ENCODE data around the gene CHN2. TPM values are rescaled to one million over a fixed set of nuclear protein-coding genes. Genes with fewer than 3 reads are reported as not detected.

Gene CHN2
- total RNA-seq, 1 experiment from 2014 or later, result 2.1 TPM

- Histone ChIP-seq H3K4me3 (replicated peaks in 1 of 2; ENCODE audit: low read depth in 1 of 2, low read length in 2 of 2) (no peak overlapping the region), H3K27me3 (ENCODE audit: insufficient read depth, low read length) (no peaks in the 10 kb centered on the region), H4K20me1 (ENCODE audit: insufficient read depth) (no peaks in the 10 kb centered on the region), H3K79me2 (ENCODE audit: insufficient read depth, low read length) (no peaks in the 10 kb centered on the region), H2AFZ (ENCODE audit: low read depth, low read length, poor library complexity, severe bottlenecking) (no peak overlapping the region), H3K9me3 (ENCODE audit: control insufficient read depth in 1 of 2, insufficient read depth in 1 of 2, low read depth in 1 of 2, low read length in 2 of 2) (no peaks in the 10 kb centered on the region), H3K36me3 (ENCODE audit: control insufficient read depth in 1 of 2, insufficient read depth in 2 of 2, low read length in 2 of 2) (no peaks in the 10 kb centered on the region), H3K4me2 (ENCODE audit: low read length) (no peak overlapping the region), H3K4me1 (ENCODE audit: control insufficient read depth in 1 of 2, insufficient read depth in 2 of 2, low read length in 2 of 2) (peaks cover 0 to 8% of the 10 kb centered on the region in 2 experiments; a peak in 1 of 4 replicates), H3K27ac (ENCODE audit: low read depth, low read length) (no peak overlapping the region), H3K9me2 (ENCODE audit: insufficient read depth) (no peaks in the 10 kb centered on the region), H3K9ac (ENCODE audit: low read length) (no peak overlapping the region)
- CTCF ChIA-PET, result interaction anchor here (1.0 kb wide), 1 partner anchor 416 kb away, joined by 3 read pairs; no protein-coding TSS in a partner anchor
- no peak for TF ChIP-seq SIN3A (IDR thresholded peaks at IDR 0.05; ENCODE audit: low read depth)
- TF ChIP-seq ELF1 (IDR thresholded peaks at IDR 0.05; ENCODE audit: borderline replicate concordance, low read depth), result no peak
- no peak for TF ChIP-seq ZFX (IDR thresholded peaks at IDR 0.05)
- TF ChIP-seq JUND (IDR thresholded peaks at IDR 0.05), result no peak
- TF ChIP-seq SP1 (IDR thresholded peaks at IDR 0.05; ENCODE audit: low read depth), result no peak
- TF ChIP-seq EZH2phosphoT487 (IDR thresholded peaks at IDR 0.05; ENCODE audit: borderline replicate concordance), result no peak
- TF ChIP-seq EZH2 (IDR thresholded peaks at IDR 0.05), result no peak
- no peak for TF ChIP-seq SRF (IDR thresholded peaks at IDR 0.05; ENCODE audit: low read depth)
- TF ChIP-seq CEBPB (IDR thresholded peaks at IDR 0.05; ENCODE audit: low read depth), result no peak
- TF ChIP-seq CBX3 (IDR thresholded peaks at IDR 0.05; ENCODE audit: low read depth), result no peak
- TF ChIP-seq ZNF274 (IDR thresholded peaks at IDR 0.05; ENCODE audit: low read depth, low read length), result no peak
- RAD21 ChIA-PET (ENCODE audit: low non-redundant PET in 1 of 2, low total read pairs in 2 of 2, uncharacterized antibody in 2 of 2, unreplicated experiment in 2 of 2), result no interaction called here
- POLR2A ChIA-PET, result no interaction called here
- DNase-seq (ENCODE audit: low read depth, low spot score), result no peak
- no TSS peak for BruUV-seq (replicated peaks)
- intact Hi-C loops (cut with micrococcal nuclease), result loop anchor here (10.0 kb wide), 1 partner anchor 149 kb away; the partner anchor contains the start of gene CHN2
- no peak for ATAC-seq
Observed at GRCh38 chr7:29343399-29343798, 148.8 kb downstream of the CHN2 start.

- TF ChIP-seq ELF1 (IDR thresholded peaks at IDR 0.05; ENCODE audit: borderline replicate concordance, low read depth) (no peak), EZH2phosphoT487 (IDR thresholded peaks at IDR 0.05; ENCODE audit: borderline replicate concordance) (no peak), REST (IDR thresholded peaks at IDR 0.05; ENCODE audit: low read depth) (no peak), ZBTB33 (IDR thresholded peaks at IDR 0.05; ENCODE audit: extremely low read depth, insufficient replicate concordance, low read length) (no peak), YY1 (IDR thresholded peaks at IDR 0.05; ENCODE audit: extremely low read depth, insufficient replicate concordance, low read depth, low read length) (no peak), MAX (IDR thresholded peaks at IDR 0.05) (no peak)
- Histone ChIP-seq H4K20me1 (ENCODE audit: insufficient read depth) (no peaks in the 10 kb centered on the region), H3K27ac (ENCODE audit: low read depth, low read length) (no peak overlapping the region), H3K9me3 (ENCODE audit: control insufficient read depth in 1 of 2, insufficient read depth in 1 of 2, low read depth in 1 of 2, low read length in 2 of 2) (no peaks in the 10 kb centered on the region), H3K9ac (ENCODE audit: low read length) (no peak overlapping the region), H3K9me2 (ENCODE audit: insufficient read depth) (no peaks in the 10 kb centered on the region), H3K4me1 (ENCODE audit: control insufficient read depth in 1 of 2, insufficient read depth in 2 of 2, low read length in 2 of 2) (peaks cover 0 to 8% of the 10 kb centered on the region in 2 experiments; a peak in 1 of 4 replicates), H3K4me2 (ENCODE audit: low read length) (no peak overlapping the region), H3K27me3 (ENCODE audit: insufficient read depth, low read length) (no peaks in the 10 kb centered on the region), H3K4me3 (replicated peaks in 1 of 2; ENCODE audit: low read depth in 1 of 2, low read length in 2 of 2) (no peak overlapping the region), H3K36me3 (ENCODE audit: control insufficient read depth in 1 of 2, insufficient read depth in 2 of 2, low read length in 2 of 2) (no peaks in the 10 kb centered on the region), H2AFZ (ENCODE audit: low read depth, low read length, poor library complexity, severe bottlenecking) (no peak overlapping the region), H3K79me2 (ENCODE audit: insufficient read depth, low read length) (no peaks in the 10 kb centered on the region)
- ChIA-PET CTCF (interaction anchor here (2.2 kb wide), 1 partner anchor 154 kb away, joined by 15 read pairs; no protein-coding TSS in a partner anchor), POLR2A (no interaction called here), RAD21 (ENCODE audit: low non-redundant PET in 1 of 2, low total read pairs in 2 of 2, uncharacterized antibody in 2 of 2, unreplicated experiment in 2 of 2) (no interaction called here)
- ATAC-seq (no peak), DNase-seq (ENCODE audit: low read depth, low spot score) (no peak)
- BruUV-seq (replicated peaks), result no TSS peak
- intact Hi-C loops (cut with micrococcal nuclease), result loop anchor here (2.0 to 10.0 kb wide), 2 partner anchors 150 to 422 kb away; partner anchors contain the start of gene CHN2
Observed at GRCh38 chr7:29344334-29344978, 149.9 kb downstream of the CHN2 start.

All from HCT116 (cell line).